Measurements from ENCODE around the gene PNPLA8.

DNA sequence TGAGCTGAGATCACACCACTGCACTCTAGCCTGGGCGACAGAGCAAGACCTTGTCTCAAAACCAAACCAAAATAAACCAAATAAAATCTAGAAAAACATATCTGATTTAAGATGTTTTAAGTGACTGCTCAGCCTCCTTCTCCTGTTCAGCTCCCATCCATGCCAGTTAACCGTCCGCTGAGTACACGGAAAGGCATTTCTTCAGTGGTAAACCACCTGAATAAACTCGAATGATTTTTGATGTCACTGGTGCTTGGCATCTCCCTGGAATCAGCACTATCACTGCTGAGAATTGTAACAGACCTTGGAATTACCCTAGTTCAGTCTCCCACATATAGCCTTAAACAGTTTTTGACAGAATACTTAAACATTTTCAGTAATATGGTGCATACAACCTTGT is 45.6 kb downstream of the PNPLA8 start:
- TF ChIP-seq CEBPB (IDR thresholded peaks at IDR 0.05) (no peak), EGR1 (IDR thresholded peaks at IDR 0.05) (no peak), NFIC (IDR thresholded peaks at IDR 0.05) (no peak), EP300 (IDR thresholded peaks at IDR 0.05; ENCODE audit: borderline replicate concordance) (no peak), YY1 (IDR thresholded peaks at IDR 0.05; ENCODE audit: low read depth) (no peak), TAF1 (IDR thresholded peaks at IDR 0.05; ENCODE audit: low read depth) (no peak), ZBTB7A (IDR thresholded peaks at IDR 0.05; ENCODE audit: low read depth) (no peak), RAD21 (IDR thresholded peaks at IDR 0.05; ENCODE audit: low read depth) (no peak)
- TF ChIP-seq, protein P1, sequence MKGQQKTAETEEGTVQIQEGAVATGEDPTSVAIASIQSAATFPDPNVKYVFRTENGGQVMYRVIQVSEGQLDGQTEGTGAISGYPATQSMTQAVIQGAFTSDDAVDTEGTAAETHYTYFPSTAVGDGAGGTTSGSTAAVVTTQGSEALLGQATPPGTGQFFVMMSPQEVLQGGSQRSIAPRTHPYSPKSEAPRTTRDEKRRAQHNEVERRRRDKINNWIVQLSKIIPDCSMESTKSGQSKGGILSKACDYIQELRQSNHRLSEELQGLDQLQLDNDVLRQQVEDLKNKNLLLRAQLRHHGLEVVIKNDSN (IDR thresholded peaks at IDR 0.05), result no peak
- TF ChIP-seq, protein P2, sequence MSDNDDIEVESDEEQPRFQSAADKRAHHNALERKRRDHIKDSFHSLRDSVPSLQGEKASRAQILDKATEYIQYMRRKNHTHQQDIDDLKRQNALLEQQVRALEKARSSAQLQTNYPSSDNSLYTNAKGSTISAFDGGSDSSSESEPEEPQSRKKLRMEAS (IDR thresholded peaks at IDR 0.05), result no peak
- TF ChIP-seq, protein P3, sequence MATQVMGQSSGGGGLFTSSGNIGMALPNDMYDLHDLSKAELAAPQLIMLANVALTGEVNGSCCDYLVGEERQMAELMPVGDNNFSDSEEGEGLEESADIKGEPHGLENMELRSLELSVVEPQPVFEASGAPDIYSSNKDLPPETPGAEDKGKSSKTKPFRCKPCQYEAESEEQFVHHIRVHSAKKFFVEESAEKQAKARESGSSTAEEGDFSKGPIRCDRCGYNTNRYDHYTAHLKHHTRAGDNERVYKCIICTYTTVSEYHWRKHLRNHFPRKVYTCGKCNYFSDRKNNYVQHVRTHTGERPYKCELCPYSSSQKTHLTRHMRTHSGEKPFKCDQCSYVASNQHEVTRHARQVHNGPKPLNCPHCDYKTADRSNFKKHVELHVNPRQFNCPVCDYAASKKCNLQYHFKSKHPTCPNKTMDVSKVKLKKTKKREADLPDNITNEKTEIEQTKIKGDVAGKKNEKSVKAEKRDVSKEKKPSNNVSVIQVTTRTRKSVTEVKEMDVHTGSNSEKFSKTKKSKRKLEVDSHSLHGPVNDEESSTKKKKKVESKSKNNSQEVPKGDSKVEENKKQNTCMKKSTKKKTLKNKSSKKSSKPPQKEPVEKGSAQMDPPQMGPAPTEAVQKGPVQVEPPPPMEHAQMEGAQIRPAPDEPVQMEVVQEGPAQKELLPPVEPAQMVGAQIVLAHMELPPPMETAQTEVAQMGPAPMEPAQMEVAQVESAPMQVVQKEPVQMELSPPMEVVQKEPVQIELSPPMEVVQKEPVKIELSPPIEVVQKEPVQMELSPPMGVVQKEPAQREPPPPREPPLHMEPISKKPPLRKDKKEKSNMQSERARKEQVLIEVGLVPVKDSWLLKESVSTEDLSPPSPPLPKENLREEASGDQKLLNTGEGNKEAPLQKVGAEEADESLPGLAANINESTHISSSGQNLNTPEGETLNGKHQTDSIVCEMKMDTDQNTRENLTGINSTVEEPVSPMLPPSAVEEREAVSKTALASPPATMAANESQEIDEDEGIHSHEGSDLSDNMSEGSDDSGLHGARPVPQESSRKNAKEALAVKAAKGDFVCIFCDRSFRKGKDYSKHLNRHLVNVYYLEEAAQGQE (IDR thresholded peaks at IDR 0.05; ENCODE audit: low read depth), result no peak

Data from Ishikawa (cell line).